Measurements from ENCODE around the gene MFGE8.

The MFGE8 gene, protein sequence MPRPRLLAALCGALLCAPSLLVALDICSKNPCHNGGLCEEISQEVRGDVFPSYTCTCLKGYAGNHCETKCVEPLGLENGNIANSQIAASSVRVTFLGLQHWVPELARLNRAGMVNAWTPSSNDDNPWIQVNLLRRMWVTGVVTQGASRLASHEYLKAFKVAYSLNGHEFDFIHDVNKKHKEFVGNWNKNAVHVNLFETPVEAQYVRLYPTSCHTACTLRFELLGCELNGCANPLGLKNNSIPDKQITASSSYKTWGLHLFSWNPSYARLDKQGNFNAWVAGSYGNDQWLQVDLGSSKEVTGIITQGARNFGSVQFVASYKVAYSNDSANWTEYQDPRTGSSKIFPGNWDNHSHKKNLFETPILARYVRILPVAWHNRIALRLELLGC

DNA sequence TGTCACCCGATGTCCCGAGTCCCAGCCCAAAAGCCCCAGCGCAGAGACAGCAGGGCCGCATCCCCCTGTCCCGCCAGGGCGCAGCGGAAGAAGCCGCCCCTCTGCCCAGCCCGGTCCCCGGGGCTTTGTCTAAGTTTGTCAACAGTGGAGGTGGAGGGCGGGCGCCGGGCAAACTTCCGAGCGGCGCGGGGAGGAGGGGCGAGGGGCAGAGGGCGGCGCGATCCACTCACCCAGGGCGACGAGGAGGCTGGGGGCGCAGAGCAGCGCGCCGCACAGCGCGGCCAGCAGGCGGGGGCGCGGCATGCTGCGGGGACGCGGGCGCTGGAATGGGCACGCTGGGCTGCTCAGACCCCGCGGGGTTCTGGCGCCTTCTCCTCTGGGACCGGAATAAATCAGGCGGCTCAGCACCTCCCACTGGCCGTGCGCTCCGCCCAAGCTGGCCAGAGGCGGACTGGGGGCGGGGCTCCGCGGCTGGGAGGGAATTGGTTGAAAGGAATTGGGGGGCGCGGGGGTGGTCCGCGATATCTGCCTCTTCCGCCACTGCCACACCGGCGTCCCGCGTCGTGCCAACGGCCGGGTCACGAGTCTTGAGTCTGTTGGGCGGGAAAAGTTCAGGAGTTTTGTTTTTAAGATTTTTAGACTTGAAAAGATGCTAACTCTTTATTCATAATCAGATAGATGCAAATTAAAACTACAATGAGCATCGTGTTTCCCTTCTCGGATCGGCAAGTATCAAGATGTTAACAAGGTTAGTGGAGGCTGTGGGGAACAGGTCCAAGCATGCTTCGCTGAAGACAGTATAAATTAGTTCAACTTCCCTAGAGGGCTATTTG is at the start of gene MFGE8:
MFGE8 (minus strand) TSS at position 363 of the 833 bp plus-strand sequence; CDS start at position 303, 60 bp downstream.
- TF ChIP-seq, protein P1, sequence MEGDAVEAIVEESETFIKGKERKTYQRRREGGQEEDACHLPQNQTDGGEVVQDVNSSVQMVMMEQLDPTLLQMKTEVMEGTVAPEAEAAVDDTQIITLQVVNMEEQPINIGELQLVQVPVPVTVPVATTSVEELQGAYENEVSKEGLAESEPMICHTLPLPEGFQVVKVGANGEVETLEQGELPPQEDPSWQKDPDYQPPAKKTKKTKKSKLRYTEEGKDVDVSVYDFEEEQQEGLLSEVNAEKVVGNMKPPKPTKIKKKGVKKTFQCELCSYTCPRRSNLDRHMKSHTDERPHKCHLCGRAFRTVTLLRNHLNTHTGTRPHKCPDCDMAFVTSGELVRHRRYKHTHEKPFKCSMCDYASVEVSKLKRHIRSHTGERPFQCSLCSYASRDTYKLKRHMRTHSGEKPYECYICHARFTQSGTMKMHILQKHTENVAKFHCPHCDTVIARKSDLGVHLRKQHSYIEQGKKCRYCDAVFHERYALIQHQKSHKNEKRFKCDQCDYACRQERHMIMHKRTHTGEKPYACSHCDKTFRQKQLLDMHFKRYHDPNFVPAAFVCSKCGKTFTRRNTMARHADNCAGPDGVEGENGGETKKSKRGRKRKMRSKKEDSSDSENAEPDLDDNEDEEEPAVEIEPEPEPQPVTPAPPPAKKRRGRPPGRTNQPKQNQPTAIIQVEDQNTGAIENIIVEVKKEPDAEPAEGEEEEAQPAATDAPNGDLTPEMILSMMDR (IDR thresholded peaks at IDR 0.05) = no peak
- Histone ChIP-seq H3K9me3 (no peaks in the 10 kb centered on the region), H3K4me3 (peak within 1 kb of the TSS; percentile 80), H3K4me1 (peaks cover 0 to 68% (median 37%) of the 10 kb centered on the region in 4 donors), H3K27ac (peak within 1 kb of the TSS; percentile 87 to 95), H3K36me3 (peaks cover 16 to 29% (median 21%) of the 10 kb centered on the region in 3 donors), H3K27me3 (no peaks in the 10 kb centered on the region)
- intact Hi-C loops (cut with DNase I; ENCODE audit: low total_unique reads) = loop anchor here (10.0 kb wide), 1 partner anchor 668 kb away; no protein-coding TSS in a partner anchor
- DNase-seq = peak; percentile 83 to 92

DNA sequence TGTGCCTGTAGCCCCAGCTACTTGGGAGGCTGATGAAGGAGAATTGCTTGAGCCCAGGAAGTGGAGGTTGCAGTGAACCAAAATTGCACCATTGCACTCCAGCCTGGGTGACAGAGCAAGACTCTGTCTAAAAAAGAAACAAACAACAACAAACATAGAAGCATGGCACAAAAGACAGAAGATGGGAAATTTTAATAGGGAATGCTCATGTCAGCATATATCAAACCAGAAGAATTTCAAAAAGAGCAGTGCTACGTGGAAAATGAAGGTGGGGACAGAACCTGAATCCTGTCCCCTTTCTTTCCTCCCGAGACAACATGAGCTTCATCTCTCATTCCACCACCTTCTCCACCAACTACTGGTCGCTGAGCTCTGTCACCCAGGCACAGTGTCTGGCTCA is 46.3 kb upstream of the MFGE8 start:
- H3K27me3 ChIP-seq = no peaks in the 10 kb centered on the region
- intact Hi-C loops (cut with DNase I; ENCODE audit: low total_unique reads) = loop anchor here (5.0 kb wide), 1 partner anchor 37 kb away; no protein-coding TSS in a partner anchor
- no peak overlapping the region for H3K4me3 ChIP-seq
- H3K27ac ChIP-seq = no peak overlapping the region
- peaks cover 3 to 13% (median 10%) of the 10 kb centered on the region in 4 donors for H3K4me1 ChIP-seq
- no peak for DNase-seq
- H3K36me3 ChIP-seq = no peaks in the 10 kb centered on the region
- TF ChIP-seq, protein P1 (IDR thresholded peaks at IDR 0.05) = no peak
- H3K9me3 ChIP-seq = peaks cover 0 to 4% (median 2%) of the 10 kb centered on the region in 3 donors

DNA sequence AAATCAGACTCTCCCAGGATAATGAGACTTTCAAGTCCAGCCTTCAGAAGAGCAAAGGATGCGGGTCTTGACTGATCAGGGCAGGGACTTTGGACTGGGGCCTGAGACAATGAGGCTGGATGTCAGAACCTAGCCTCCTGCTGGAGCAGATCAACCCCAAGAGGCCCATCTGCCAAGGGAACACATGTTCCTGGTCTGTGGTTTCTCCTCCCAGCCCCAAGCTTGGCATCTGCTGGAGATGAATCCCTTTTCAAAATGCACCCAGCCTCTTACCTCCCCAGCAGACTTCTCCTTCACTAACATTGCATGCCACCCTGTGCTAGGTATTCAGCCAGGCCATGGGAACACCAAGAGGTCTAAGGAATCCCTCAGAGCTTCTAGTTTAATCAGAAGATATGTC is 43.7 kb upstream of the MFGE8 start:
- intact Hi-C loops (cut with DNase I; ENCODE audit: low total_unique reads) = loop anchor here (5.0 kb wide), 1 partner anchor 35 kb away; no protein-coding TSS in a partner anchor
- Histone ChIP-seq H3K4me1 (peaks cover 5 to 20% (median 13%) of the 10 kb centered on the region in 4 donors), H3K27ac (no peak overlapping the region), H3K36me3 (no peaks in the 10 kb centered on the region), H3K27me3 (no peaks in the 10 kb centered on the region), H3K9me3 (no peaks in the 10 kb centered on the region), H3K4me3 (no peak overlapping the region)
- TF ChIP-seq, protein P1 (IDR thresholded peaks at IDR 0.05) = no peak
- DNase-seq = no peak

DNA sequence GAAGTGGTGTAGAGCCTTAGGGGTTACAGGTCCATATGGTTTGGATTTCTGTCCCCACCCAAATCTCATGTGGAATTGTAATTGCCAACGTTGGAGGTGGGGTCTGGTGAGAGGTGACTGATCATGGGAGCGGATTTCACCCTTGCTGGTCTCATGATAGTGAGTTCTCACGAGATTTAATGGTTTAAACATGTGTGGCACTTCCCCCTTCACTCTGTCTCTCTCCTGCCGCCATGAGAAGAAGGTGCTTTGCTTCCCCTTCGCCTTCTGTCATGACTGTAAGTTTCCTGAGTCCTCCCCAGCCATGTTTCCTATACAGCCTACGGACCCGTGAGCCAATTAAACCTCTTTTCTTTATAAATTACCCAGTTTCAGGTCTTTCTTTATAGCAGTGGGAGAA is 43.1 kb upstream of the MFGE8 start:
- intact Hi-C loops (cut with DNase I; ENCODE audit: low total_unique reads) = loop anchor here (5.0 kb wide), 1 partner anchor 34 kb away; no protein-coding TSS in a partner anchor

More for the DNA sequence above, 43.1 kb upstream of the MFGE8 start:
- Histone ChIP-seq H3K27ac (no peak overlapping the region), H3K9me3 (no peaks in the 10 kb centered on the region), H3K36me3 (no peaks in the 10 kb centered on the region), H3K27me3 (no peaks in the 10 kb centered on the region), H3K4me1 (peaks cover 5 to 20% (median 13%) of the 10 kb centered on the region in 4 donors), H3K4me3 (no peak overlapping the region)
- TF ChIP-seq, protein P1 (IDR thresholded peaks at IDR 0.05) = no peak
- DNase-seq = no peak
